ENCODE results near the gene PDE6H. TPM values are rescaled to one million over a fixed set of nuclear protein-coding genes. Genes with fewer than 3 reads are reported as not detected.

The PDE6H gene
- total RNA-seq (2022; extraction: Qiagen RNA extraction): not detected in 5 replicates

DNA sequence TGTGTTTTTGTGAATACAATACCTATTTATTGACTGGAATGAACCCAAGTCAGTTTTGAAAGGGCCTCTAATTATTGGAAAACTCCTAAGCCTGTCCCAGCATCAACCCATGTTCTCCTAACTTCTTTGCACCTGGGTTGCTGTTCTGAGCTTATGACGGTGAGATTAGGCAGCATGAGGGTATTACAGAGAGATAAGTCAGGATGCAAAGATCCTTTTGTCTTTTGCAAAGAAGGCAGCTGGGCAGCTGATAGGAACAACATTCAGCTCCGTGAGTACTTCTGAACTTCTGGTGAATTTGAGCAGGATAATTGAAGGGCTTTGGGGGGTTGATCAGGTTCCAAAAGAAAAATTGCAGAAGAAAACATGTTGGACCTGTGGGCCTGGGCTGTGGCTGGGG lies at the start of gene PDE6H:
Gene PDE6H (plus strand): TSS at position 227 of the 400 bp plus-strand sequence. CDS start 4,971 bp downstream, outside the sequence.

DNA sequence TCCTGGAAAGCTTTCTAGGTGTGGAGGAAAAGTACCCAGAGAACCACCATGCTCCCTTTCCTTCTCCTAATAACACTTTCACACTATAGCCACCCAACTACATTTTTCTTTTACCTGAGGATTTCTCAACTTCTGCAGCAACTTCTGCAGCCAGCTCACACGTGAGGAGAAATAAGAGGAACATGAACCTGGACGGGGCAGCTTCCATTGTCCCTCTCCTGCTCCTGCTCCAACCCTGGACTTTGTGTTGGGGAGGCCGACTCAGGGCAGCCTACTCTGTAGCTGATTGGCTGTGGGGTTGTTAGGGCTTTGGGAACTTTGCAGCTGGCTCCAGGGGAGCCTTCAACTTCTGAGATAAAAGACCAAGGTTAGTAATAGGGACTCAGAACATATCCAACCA lies 34.5 kb upstream of the PDE6H start, which contains the start of gene ERP27:
Gene ERP27 (minus strand): TSS at position 237 of the 400 bp plus-strand sequence. CDS start 29 bp downstream, at position 208.

DNA sequence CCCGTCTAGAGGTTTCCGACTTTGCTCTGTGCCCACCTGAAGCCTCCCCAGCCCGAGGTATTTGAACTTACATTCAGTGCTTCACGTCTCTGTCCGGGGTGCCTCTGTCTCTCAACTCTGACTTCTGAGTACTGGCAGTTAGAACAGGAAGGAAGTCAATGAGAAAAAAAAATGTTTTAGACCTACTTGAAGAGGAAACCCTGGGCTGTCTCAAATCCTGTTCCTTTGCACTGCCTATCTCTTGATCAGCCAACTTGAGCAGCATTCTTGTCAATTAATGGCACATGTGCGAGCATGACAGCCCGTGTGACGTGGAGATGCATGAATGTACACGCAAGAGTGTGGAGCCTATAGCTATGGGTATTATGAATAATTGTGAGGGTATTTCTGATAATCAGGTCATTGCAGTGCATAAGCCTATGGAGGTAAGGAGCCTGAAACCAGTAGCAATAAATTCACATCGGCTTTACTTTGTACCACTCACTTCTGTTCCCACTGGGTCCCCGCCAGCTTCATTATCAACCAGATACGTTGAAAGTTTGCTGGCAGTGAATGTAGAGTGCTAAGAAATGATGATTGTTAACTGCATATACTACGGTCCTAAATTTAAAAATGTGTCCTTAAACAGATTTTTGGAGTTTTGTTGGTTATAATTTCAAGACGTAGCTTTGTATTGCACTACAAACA lies 11.2 kb upstream of the PDE6H start, which contains the start of gene ARHGDIB:
Gene ARHGDIB (minus strand): TSS at position 136 of the 687 bp plus-strand sequence. CDS start 10,889 bp downstream, outside the sequence.

Other genes with a start within 250 kb of the PDE6H start
- 43.7 to 52.8 TPM (median 47.0 TPM) in 5 replicates for gene WBP11, start 169.6 kb upstream of the PDE6H start, total RNA-seq (2022; extraction: Qiagen RNA extraction)
- 1.8 to 2.3 TPM (median 2.1 TPM) in 5 replicates for gene C12orf60, start 169.4 kb upstream of the PDE6H start, total RNA-seq (2022; extraction: Qiagen RNA extraction)
- gene SMCO3, start 158.9 kb upstream of the PDE6H start, total RNA-seq (2022; extraction: Qiagen RNA extraction): not detected in 5 replicates
- not detected in 5 replicates for gene ART4, start 129.5 kb upstream of the PDE6H start, total RNA-seq (2022; extraction: Qiagen RNA extraction)
- 0.08 TPM in 1 of 5 replicates, not detected in the others for gene MGP, start 87.2 kb upstream of the PDE6H start, total RNA-seq (2022; extraction: Qiagen RNA extraction)
- gene ERP27, start 34.5 kb upstream of the PDE6H start, total RNA-seq (2022; extraction: Qiagen RNA extraction): not detected in 5 replicates
- 0.79 to 1.7 TPM (median 1.1 TPM) in 5 replicates for gene ARHGDIB, start 11.4 kb upstream of the PDE6H start, total RNA-seq (2022; extraction: Qiagen RNA extraction)
- 0.10 to 0.29 TPM (median 0.22 TPM) in 5 replicates for gene RERG, start 248.4 kb downstream of the PDE6H start, total RNA-seq (2022; extraction: Qiagen RNA extraction)